ENCODE results near the gene CHID1. TPM values are rescaled to one million over a fixed set of nuclear protein-coding genes. Genes with fewer than 3 reads are reported as not detected.

Gene CHID1
- total RNA-seq, 1 experiment from 2014 or later = 85.6 TPM

DNA sequence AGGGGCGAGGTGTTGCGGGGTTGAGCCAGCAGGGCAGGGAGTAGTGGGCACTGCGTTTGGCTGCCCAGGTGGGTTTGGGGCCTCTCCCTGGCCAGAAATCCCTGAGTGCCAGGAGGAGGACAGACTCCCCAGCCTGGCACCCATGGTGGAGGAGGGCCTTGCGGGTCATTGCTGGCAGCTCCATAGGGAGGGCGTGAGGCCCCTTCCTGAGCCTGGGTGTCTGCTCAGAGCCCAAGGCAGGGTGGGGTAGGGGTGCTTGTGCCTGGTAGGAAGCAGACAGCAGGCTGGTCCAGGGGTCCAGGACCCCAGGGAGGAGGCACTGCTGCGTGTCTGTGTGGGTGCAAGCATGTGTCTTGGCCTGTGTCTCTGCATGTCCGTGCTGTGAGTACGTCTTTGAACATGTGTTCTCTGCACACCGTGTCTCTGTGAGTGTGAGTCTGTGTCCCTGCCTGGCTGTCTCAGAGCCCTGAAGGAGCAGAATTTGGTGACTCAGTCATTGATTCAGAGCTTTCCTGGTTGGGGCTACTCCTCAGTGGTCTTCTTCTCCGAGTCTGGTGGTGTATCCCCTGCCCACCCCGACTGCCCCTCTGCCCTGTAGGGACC is 64.0 kb downstream of the CHID1 start:
- no peak overlapping the region for H3K4me2 ChIP-seq
- no peak overlapping the region for H3K27ac ChIP-seq
- H3K9me2 ChIP-seq (ENCODE audit: insufficient read depth) = no peaks in the 10 kb centered on the region
- CTCF ChIA-PET = no interaction called here
- H3F3A ChIP-seq (ENCODE audit: insufficient read depth, low read depth) = peaks cover 6% of the 10 kb centered on the region; the same call in 1 of the 2 replicates
- POLR2A ChIA-PET (ENCODE audit: unreplicated experiment) = no interaction called here
- peaks cover 16% of the 10 kb centered on the region for H3K4me1 ChIP-seq (replicated peaks; ENCODE audit: insufficient read depth)
- TF ChIP-seq EZH2 (IDR thresholded peaks at IDR 0.05; ENCODE audit: low read depth) = no peak
- TF ChIP-seq, protein P1, sequence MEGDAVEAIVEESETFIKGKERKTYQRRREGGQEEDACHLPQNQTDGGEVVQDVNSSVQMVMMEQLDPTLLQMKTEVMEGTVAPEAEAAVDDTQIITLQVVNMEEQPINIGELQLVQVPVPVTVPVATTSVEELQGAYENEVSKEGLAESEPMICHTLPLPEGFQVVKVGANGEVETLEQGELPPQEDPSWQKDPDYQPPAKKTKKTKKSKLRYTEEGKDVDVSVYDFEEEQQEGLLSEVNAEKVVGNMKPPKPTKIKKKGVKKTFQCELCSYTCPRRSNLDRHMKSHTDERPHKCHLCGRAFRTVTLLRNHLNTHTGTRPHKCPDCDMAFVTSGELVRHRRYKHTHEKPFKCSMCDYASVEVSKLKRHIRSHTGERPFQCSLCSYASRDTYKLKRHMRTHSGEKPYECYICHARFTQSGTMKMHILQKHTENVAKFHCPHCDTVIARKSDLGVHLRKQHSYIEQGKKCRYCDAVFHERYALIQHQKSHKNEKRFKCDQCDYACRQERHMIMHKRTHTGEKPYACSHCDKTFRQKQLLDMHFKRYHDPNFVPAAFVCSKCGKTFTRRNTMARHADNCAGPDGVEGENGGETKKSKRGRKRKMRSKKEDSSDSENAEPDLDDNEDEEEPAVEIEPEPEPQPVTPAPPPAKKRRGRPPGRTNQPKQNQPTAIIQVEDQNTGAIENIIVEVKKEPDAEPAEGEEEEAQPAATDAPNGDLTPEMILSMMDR (conservative IDR thresholded peaks at IDR 0.05) = no peak
- intact Hi-C loops (cut with micrococcal nuclease; ENCODE audit: unreplicated experiment) = no loop called here
- H4K20me1 ChIP-seq (ENCODE audit: insufficient read depth) = peaks cover 1% of the 10 kb centered on the region; the same call in 1 of the 2 replicates
- H2AFZ ChIP-seq = no peak overlapping the region
- no peak overlapping the region for H3K4me3 ChIP-seq
- H3K9me3 ChIP-seq (ENCODE audit: insufficient read depth, low read depth) = no peaks in the 10 kb centered on the region
- H3K79me2 ChIP-seq (ENCODE audit: low read depth) = peaks cover 6% of the 10 kb centered on the region
- no peaks in the 10 kb centered on the region for H3K36me3 ChIP-seq (ENCODE audit: low read depth)
- H3K27me3 ChIP-seq (ENCODE audit: insufficient read depth, low read depth) = no peaks in the 10 kb centered on the region
- no peak for DNase-seq
- no TSS peak for BruUV-seq (replicated peaks)

DNA sequence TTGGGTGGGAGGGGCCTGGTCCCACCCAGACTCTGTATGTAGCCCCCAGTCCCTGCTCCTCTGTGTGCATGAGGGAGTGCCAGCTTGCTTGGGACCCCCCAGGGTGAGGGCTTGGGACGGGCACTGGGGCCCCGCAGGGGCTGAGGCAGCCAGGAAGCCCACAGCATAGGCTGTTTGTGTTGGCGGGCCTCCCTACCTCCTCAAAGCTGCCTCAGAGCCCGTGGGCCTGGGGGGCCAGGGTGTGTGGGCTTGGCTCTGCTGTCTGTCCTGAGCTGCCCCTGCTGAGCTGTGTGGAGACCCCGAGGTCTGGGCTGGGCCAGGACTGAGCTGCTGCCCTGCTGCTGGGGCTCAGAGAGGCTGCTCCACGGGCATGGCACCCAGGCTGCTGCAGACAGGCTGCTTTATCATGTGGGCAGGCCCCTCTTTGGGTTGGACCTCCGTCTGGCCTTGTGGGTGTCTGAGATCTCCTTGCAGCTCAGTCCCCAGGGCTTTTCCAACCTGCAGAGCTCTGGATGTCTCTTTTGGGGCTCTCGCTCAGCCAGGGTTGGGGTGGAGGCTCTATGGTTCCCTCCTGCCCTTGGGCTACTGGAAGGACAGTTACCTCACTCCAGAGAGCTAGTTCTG is 64.6 kb downstream of the CHID1 start:
- H3F3A ChIP-seq (ENCODE audit: insufficient read depth, low read depth) = peaks cover 6% of the 10 kb centered on the region; the same call in 1 of the 2 replicates
- peaks cover 8% of the 10 kb centered on the region for H4K20me1 ChIP-seq (ENCODE audit: insufficient read depth)
- no peaks in the 10 kb centered on the region for H3K9me2 ChIP-seq (ENCODE audit: insufficient read depth)
- intact Hi-C loops (cut with micrococcal nuclease; ENCODE audit: unreplicated experiment) = no loop called here
- no peak overlapping the region for H2AFZ ChIP-seq
- no peak overlapping the region for H3K4me3 ChIP-seq
- no peak overlapping the region for H3K4me2 ChIP-seq
- no peaks in the 10 kb centered on the region for H3K9me3 ChIP-seq (ENCODE audit: insufficient read depth, low read depth)
- TF ChIP-seq, protein P1 (conservative IDR thresholded peaks at IDR 0.05) = no peak
- no peak for TF ChIP-seq EZH2 (IDR thresholded peaks at IDR 0.05; ENCODE audit: low read depth)
- peaks cover 19% of the 10 kb centered on the region for H3K4me1 ChIP-seq (replicated peaks; ENCODE audit: insufficient read depth)
- BruUV-seq (replicated peaks) = no TSS peak
- ChIA-PET POLR2A (ENCODE audit: unreplicated experiment) (no interaction called here), CTCF (no interaction called here)
- H3K36me3 ChIP-seq (ENCODE audit: low read depth) = no peaks in the 10 kb centered on the region
- H3K27ac ChIP-seq = no peak overlapping the region
- H3K27me3 ChIP-seq (ENCODE audit: insufficient read depth, low read depth) = no peaks in the 10 kb centered on the region
- peaks cover 13% of the 10 kb centered on the region for H3K79me2 ChIP-seq (ENCODE audit: low read depth)
- DNase-seq = no peak

DNA sequence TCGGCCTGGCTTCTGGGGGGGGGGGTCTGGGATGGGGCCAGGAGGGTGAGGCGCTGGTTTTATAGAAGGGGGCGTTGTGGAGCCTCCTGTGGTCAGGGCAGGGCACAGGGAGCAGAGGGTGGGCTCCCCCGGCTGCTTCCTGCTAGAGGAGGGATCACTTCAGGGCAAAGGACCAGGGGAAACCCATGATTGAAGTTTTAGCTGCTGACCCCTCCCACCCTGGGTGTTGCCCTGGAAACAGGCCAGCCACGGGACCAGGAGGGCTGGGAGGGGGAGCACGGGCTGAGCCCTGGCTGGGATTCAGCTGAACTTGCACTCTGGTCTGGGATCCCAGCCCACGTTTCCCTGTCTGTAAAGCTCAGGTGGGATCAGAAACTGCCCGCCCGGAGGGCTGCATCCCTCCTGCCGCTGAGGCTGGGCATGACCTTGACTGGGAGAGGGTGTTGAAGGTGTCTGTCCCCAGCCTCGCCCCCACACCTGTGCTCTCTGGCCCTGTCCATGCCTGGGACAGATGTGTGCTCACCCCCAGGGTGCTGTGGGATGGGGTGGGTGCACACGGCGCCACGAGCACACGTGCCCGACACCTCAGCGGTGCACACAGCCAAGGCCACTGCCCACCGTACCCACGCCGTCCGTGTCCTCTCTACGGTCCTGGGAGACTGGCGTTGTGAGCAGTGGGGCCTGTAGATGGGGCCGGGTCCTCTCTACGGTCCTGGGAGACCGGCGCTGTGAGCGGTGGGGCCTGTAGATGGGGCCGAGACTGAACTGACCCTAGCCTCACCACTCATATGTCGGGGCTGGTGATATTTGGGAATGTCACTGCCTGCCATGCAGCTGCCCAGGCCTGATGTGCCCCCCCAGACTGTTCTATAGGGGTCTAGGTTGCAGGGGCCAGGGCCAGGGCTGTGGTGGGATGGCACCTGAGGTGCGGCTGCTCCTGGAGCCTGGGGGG is 65.6 kb downstream of the CHID1 start:
- no peaks in the 10 kb centered on the region for H3K36me3 ChIP-seq (ENCODE audit: low read depth)
- peaks cover 20% of the 10 kb centered on the region for H3K4me1 ChIP-seq (replicated peaks; ENCODE audit: insufficient read depth)
- POLR2A ChIA-PET (ENCODE audit: unreplicated experiment) = interaction anchor here (0.6 to 1.4 kb wide), 3 partner anchors 10 to 1142 kb away, joined by 4 to 6 read pairs (median 5); no protein-coding TSS in a partner anchor
- no TSS peak for BruUV-seq (replicated peaks)
- H4K20me1 ChIP-seq (ENCODE audit: insufficient read depth) = peaks cover 11% of the 10 kb centered on the region
- H3K27ac ChIP-seq = no peak overlapping the region
- no peaks in the 10 kb centered on the region for H3K9me2 ChIP-seq (ENCODE audit: insufficient read depth)
- no peak overlapping the region for H2AFZ ChIP-seq
- CTCF ChIA-PET = interaction anchor here (0.5 kb wide), 1 partner anchor 83 kb away, joined by 3 read pairs; no protein-coding TSS in a partner anchor
- peaks cover 20% of the 10 kb centered on the region for H3K79me2 ChIP-seq (ENCODE audit: low read depth)
- no peak for TF ChIP-seq EZH2 (IDR thresholded peaks at IDR 0.05; ENCODE audit: low read depth)
- TF ChIP-seq, protein P1 (conservative IDR thresholded peaks at IDR 0.05) = no peak
- peak in 1 of 2 experiments; percentile 72 for DNase-seq
- H3K4me3 ChIP-seq = no peak overlapping the region
- intact Hi-C loops (cut with micrococcal nuclease; ENCODE audit: unreplicated experiment) = loop anchor here (5.0 kb wide), 1 partner anchor 38 kb away; the partner anchor contains the start of genes PIDD1 and RPLP2
- no peaks in the 10 kb centered on the region for H3K27me3 ChIP-seq (ENCODE audit: insufficient read depth, low read depth)
- H3K9me3 ChIP-seq (ENCODE audit: insufficient read depth, low read depth) = no peaks in the 10 kb centered on the region
- H3K4me2 ChIP-seq = peak overlapping the region; percentile 83
- peaks cover 11% of the 10 kb centered on the region; the same call in 1 of the 2 replicates for H3F3A ChIP-seq (ENCODE audit: insufficient read depth, low read depth)

Data from PC-9 (cell line).